CD4-positive, CD25-positive, alpha-beta regulatory T cell (primary cell): Measurements from ENCODE around the gene AGPS. TPM values are rescaled to one million over a fixed set of nuclear protein-coding genes. Genes with fewer than 3 reads are reported as not detected.

Experiments
- ATAC-seq, 2 donors: fragments of 150-1000 bp; cut with Tn5 transposase; one replicate each; pipeline ENCODE4 v1.10.0; 2021; ENCODE audit warnings: low read depth in 2 of 2, moderate number of reproducible peaks in 2 of 2, moderate library complexity in 1 of 2
- DNase-seq, 3 donors: peaks; one replicate each; pipeline versions ENCODE4 v3.0.0 to v3.0.0-alpha.2; 2012 to 2022; ENCODE audit warnings: mixed read lengths in 1 of 3
- H3K27ac ChIP-seq: one replicate; pipeline ENCODE4 v1.7.0; 2013; ENCODE audit warnings: mild to moderate bottlenecking, low read length; ENCODE audit not compliant: insufficient read depth, poor library complexity, severe bottlenecking
- H3K27me3 ChIP-seq: one replicate; pipeline ENCODE4 v1.7.0; 2013; ENCODE audit warnings: low read length; ENCODE audit not compliant: control insufficient read depth, insufficient read depth
- H3K36me3 ChIP-seq: one replicate; pipeline ENCODE4 v1.7.0; 2013; ENCODE audit warnings: mild to moderate bottlenecking, low read length, moderate library complexity; ENCODE audit not compliant: control insufficient read depth, insufficient read depth
- H3K4me1 ChIP-seq: 2 replicates; pipeline ENCODE4 v1.7.0; 2013; ENCODE audit warnings: mild to moderate bottlenecking, low read length; ENCODE audit not compliant: insufficient read depth, control insufficient read depth, poor library complexity, severe bottlenecking
- H3K4me3 ChIP-seq: one replicate; pipeline ENCODE4 v1.7.0; 2013; ENCODE audit warnings: low read depth, mild to moderate bottlenecking, low read length, moderate library complexity
- H3K9me3 ChIP-seq, 2 experiments: 1 replicate in 1 of 2; 2 replicates in 1 of 2; pipeline ENCODE4 v1.7.0; 2013; ENCODE audit warnings: low read length in 2 of 2, mild to moderate bottlenecking in 1 of 2, moderate library complexity in 1 of 2; ENCODE audit not compliant: control insufficient read depth in 2 of 2
- H3K27ac Mint-ChIP-seq, 3 donors: one replicate each; pipeline ENCODE4 v1.8.0; 2020 to 2022; ENCODE audit warnings: mild to moderate bottlenecking in 3 of 3, mixed read lengths in 3 of 3, moderate library complexity in 2 of 3
- H3K27me3 Mint-ChIP-seq: one replicate; pipeline ENCODE4 v1.8.0; 2022; ENCODE audit warnings: mild to moderate bottlenecking, mixed read lengths
- H3K36me3 Mint-ChIP-seq: one replicate; pipeline ENCODE4 v1.8.0; 2020; ENCODE audit warnings: mixed read lengths
- H3K4me1 Mint-ChIP-seq, 4 donors: one replicate each; pipeline ENCODE4 v1.8.0; 2020 to 2022; ENCODE audit warnings: mixed read lengths in 4 of 4, mild to moderate bottlenecking in 1 of 4
- H3K4me3 Mint-ChIP-seq, 4 donors: one replicate each; pipeline ENCODE4 v1.8.0; 2020 to 2022; ENCODE audit warnings: mild to moderate bottlenecking in 4 of 4, mixed read lengths in 4 of 4, moderate library complexity in 3 of 4
- H3K9me3 Mint-ChIP-seq, 7 donors: one replicate each; pipeline ENCODE4 v1.8.0; 2020 to 2022; ENCODE audit warnings: mixed read lengths in 7 of 7, mild to moderate bottlenecking in 3 of 7, moderate library complexity in 2 of 7
- polyA plus RNA-seq, 4 donors: library from polyadenylated mRNA; unstranded; fragments of 300-500 nt; fragmentation: Illumina TruSeq; gene quantifications; one replicate each; pipeline ENCODE4 v1.2.3, GENCODE V29; 2021
- total RNA-seq: library from RNA; stranded (reverse); gene quantifications from one replicate; pipeline ENCODE4 v1.2.3, GENCODE V29; 2022

The AGPS gene
- total and polyA plus RNA-seq, 5 donors from 2014 or later, result 15.6 to 29.4 (median 22.6) TPM

DNA sequence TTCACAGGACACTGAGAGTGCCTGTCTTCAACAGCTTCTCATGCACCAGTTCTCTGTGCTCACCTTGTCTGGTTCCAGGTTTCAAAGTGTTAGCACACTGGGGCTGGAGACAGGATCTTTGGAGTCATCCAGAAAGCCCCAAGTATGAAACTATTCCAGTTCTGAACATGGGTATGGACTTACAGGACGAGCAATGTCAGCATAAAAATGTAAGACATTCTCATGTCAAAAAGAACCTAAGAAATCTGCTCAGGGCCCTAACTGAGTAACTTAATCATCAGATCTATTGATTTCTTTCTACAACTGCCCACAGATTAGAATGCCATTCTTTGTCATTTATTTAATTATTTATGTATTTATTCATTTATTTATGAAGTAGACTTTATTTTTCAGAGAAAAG is 184.5 kb downstream of the AGPS start:
- H3K4me1 ChIP-seq, result no peaks in the 10 kb centered on the region
- H3K4me3 ChIP-seq, result no peak overlapping the region
- H3K27ac ChIP-seq, result no peak overlapping the region
- Mint-ChIP-seq H3K27me3 (no peaks in the 10 kb centered on the region), H3K27ac (no peak overlapping the region), H3K9me3 (peaks cover 0 to 3% (median 0%) of the 10 kb centered on the region in 7 donors), H3K4me1 (no peaks in the 10 kb centered on the region), H3K36me3 (no peaks in the 10 kb centered on the region), H3K4me3 (no peak overlapping the region)
- no peaks in the 10 kb centered on the region for H3K36me3 ChIP-seq
- DNase-seq, result no peak
- ATAC-seq, result no peak
- peaks cover 0 to 2% of the 10 kb centered on the region in 2 experiments for H3K9me3 ChIP-seq
- no peaks in the 10 kb centered on the region for H3K27me3 ChIP-seq

DNA sequence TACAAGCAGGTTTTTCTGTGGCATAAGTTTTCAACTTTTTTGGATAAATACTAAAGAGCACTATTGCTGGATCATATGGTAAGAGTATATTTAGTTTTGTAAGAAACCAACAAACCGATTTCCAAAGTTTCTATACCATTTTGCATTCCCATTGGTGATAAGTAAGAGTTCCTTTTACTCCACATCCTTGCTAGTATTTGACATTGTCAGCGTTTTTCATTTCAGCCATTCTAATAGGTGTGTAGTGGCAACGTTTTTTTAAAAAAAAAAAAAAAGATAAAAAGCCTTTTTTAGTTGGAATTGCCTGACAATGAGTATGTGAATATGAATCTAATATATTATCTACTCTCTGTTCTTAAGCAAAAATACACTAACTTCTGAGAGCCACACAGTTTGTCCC is 185.9 kb downstream of the AGPS start:
- no peaks in the 10 kb centered on the region for H3K36me3 Mint-ChIP-seq
- no peak overlapping the region for H3K4me3 ChIP-seq
- H3K9me3 ChIP-seq, result peaks cover 0 to 2% of the 10 kb centered on the region in 2 experiments
- H3K4me1 ChIP-seq, result no peaks in the 10 kb centered on the region
- H3K36me3 ChIP-seq, result no peaks in the 10 kb centered on the region
- no peak overlapping the region for H3K27ac ChIP-seq
- H3K27ac Mint-ChIP-seq, result no peak overlapping the region
- H3K4me3 Mint-ChIP-seq, result no peak overlapping the region
- no peak for DNase-seq
- H3K27me3 Mint-ChIP-seq, result no peaks in the 10 kb centered on the region
- no peaks in the 10 kb centered on the region for H3K4me1 Mint-ChIP-seq
- H3K27me3 ChIP-seq, result no peaks in the 10 kb centered on the region
- no peak for ATAC-seq
- H3K9me3 Mint-ChIP-seq, result peaks cover 0 to 3% (median 0%) of the 10 kb centered on the region in 7 donors

DNA sequence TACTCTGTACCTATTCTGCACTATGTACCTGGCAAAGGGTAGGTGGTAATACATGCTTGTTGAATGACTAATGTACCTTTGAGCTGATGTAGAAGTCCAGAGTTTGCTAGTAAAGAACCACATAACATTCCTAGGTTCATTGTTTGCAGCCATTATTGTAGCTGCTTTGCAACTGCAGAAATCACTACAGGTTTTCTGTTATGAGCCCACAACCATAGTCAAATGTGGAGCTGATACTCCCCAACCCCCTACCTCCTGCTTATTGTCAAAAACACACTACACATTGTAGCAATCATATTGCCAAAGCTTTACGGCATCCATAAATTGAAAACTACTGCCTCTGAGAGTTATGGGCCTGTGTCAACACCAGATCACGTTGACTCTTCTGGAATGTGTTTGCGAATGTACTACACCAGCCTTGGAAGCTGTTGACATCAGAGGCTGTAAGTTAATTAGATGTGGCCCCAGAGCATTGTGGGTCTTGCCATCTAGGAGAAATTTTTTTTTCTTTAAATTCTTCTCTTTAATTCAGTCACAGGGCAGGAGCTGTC is 187.0 kb downstream of the AGPS start:
- DNase-seq (no peak), ATAC-seq (no peak)

DNA sequence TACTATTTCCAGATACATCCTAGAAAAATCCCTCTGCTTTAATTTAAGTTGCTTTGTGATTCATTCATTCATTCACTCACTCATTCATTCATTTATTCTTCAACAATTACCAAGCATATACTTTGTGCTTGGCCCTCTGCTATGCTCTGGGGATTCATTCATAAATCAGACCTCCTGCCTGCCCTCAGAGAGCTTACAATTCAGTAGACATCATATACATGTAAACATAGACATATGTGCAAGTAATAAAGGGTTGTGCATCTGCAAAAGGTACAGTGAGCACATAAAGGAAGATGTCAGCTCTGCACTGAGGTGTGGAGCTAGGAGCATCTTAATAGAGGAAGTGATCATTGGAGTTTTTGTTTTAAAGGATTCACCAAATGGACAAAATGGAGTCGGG is 189.4 kb downstream of the AGPS start:
- ATAC-seq, result no peak
- Mint-ChIP-seq H3K27ac (no peak overlapping the region), H3K36me3 (no peaks in the 10 kb centered on the region), H3K27me3 (no peaks in the 10 kb centered on the region), H3K9me3 (peaks cover 0 to 4% (median 0%) of the 10 kb centered on the region in 7 donors), H3K4me3 (no peak overlapping the region), H3K4me1 (peaks cover 0 to 2% (median 0%) of the 10 kb centered on the region in 4 donors)
- no peak for DNase-seq
- H3K27ac ChIP-seq, result no peak overlapping the region
- no peak overlapping the region for H3K4me3 ChIP-seq
- no peaks in the 10 kb centered on the region for H3K27me3 ChIP-seq
- no peaks in the 10 kb centered on the region for H3K36me3 ChIP-seq
- no peaks in the 10 kb centered on the region for H3K4me1 ChIP-seq
- H3K9me3 ChIP-seq, result peaks cover 0 to 2% of the 10 kb centered on the region in 2 experiments

More for the DNA sequence above, 187.0 kb downstream of the AGPS start:
- Mint-ChIP-seq H3K27ac (no peak overlapping the region), H3K4me1 (no peaks in the 10 kb centered on the region), H3K4me3 (no peak overlapping the region), H3K36me3 (no peaks in the 10 kb centered on the region), H3K27me3 (no peaks in the 10 kb centered on the region), H3K9me3 (peaks cover 0 to 4% (median 0%) of the 10 kb centered on the region in 7 donors)
- Histone ChIP-seq H3K27ac (no peak overlapping the region), H3K4me3 (no peak overlapping the region), H3K4me1 (no peaks in the 10 kb centered on the region), H3K36me3 (no peaks in the 10 kb centered on the region), H3K27me3 (no peaks in the 10 kb centered on the region), H3K9me3 (peaks cover 0 to 2% of the 10 kb centered on the region in 2 experiments)

DNA sequence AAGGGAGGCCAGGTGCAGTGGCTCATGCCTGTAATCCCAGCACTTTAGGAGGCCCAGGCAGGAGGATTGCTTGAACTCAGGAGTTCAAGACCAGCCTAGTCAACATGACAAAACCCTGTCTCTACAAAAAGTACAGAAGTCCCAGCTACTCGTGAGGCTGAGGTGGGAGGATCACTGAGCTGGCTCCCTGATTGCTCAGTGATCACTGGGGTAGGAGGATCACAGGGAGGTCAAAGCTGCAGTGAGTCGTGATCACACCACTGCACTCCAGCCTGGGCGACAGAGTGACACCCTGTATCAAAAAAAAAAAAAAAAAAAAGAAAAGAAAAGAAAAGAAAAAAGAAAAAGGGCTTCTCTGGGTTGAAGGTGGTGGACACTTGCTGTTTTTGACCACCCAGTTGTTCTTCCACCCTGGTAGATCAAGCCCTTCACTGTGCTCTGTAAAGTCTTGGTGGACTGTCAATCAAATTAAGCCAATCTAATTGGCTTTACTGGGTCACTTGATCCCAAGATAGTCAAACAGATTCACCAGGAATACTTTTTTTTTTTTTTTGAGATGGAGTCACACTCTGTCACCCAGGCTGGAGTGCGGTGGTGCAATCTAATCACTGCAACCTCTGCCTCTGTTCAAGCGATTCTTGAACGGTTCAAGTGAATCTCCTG is 191.6 kb downstream of the AGPS start:
- no peak overlapping the region for H3K27ac Mint-ChIP-seq

DNA sequence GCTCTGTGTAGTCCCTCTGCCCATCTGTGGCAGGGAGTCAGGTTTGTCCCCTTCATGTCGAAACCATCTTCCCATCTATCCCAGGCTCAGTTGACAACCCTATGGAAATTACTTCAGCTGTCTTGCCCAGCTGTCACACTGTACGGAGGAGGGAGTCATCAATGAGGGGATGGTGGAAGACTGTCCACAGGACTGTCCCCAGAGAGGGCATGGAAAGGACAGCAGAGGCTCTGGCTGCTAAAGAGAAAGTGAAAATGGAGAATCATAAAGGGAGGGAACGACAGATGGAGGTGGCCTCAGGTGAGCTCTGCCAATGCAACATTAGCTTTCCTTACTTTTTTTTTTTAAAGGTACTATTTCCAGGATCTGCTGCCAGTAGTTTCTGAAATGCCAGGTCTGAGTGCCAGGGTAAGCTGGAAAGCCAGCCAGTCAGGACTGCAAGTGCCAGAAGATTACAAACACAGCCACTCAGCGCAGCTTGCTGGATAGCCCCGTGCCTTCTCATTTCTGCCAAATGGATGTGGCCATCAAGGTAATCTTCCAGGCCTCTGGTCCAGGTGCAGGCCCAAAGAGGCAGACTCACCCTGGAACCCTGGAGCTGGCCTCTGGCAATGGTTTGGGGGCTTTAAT is 192.8 kb downstream of the AGPS start:
- ATAC-seq (no peak), DNase-seq (no peak)
- no peak overlapping the region for H3K4me3 ChIP-seq
- no peak overlapping the region for H3K27ac ChIP-seq
- H3K4me3 Mint-ChIP-seq, result no peak overlapping the region
- H3K4me1 Mint-ChIP-seq, result peaks cover 0 to 2% (median 0%) of the 10 kb centered on the region in 4 donors
- peaks cover 9% of the 10 kb centered on the region for H3K27me3 Mint-ChIP-seq
- H3K4me1 ChIP-seq, result no peaks in the 10 kb centered on the region
- no peaks in the 10 kb centered on the region for H3K36me3 ChIP-seq
- no peaks in the 10 kb centered on the region for H3K27me3 ChIP-seq
- peaks cover 0 to 2% of the 10 kb centered on the region in 2 experiments for H3K9me3 ChIP-seq
- no peaks in the 10 kb centered on the region for H3K36me3 Mint-ChIP-seq
- peaks cover 0 to 4% (median 0%) of the 10 kb centered on the region in 7 donors for H3K9me3 Mint-ChIP-seq
- H3K27ac Mint-ChIP-seq, result no peak overlapping the region

More for the DNA sequence above, 191.6 kb downstream of the AGPS start:
- Mint-ChIP-seq H3K36me3 (no peaks in the 10 kb centered on the region), H3K4me1 (peaks cover 0 to 2% (median 0%) of the 10 kb centered on the region in 4 donors), H3K9me3 (peaks cover 0 to 4% (median 0%) of the 10 kb centered on the region in 7 donors), H3K27me3 (peaks cover 1% of the 10 kb centered on the region), H3K4me3 (no peak overlapping the region)
- Histone ChIP-seq H3K9me3 (peaks cover 0 to 2% of the 10 kb centered on the region in 2 experiments), H3K36me3 (no peaks in the 10 kb centered on the region), H3K4me3 (no peak overlapping the region), H3K4me1 (no peaks in the 10 kb centered on the region), H3K27ac (no peak overlapping the region), H3K27me3 (no peaks in the 10 kb centered on the region)
- DNase-seq, result no peak
- ATAC-seq, result no peak

DNA sequence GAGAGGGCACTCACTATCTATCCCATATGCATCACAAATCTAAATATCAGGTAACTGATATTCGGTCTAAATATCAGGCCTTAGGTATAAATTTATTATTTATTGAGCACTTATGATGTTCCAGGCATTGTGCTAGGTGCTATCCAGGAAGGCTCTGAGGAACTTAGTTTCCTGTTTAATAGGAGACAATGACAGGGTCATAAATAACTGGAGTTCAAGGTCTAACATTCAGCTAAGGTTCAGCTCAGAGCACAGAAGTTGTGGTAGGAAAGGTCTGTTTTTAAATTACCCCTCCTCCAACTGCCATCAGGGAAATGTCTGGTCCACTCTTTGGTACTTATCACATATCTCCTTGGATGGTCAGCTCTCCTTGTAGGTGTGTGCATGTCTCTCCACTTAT is 193.6 kb downstream of the AGPS start:
- Mint-ChIP-seq H3K4me1 (peaks cover 0 to 2% (median 0%) of the 10 kb centered on the region in 4 donors), H3K36me3 (no peaks in the 10 kb centered on the region), H3K27ac (no peak overlapping the region), H3K4me3 (no peak overlapping the region), H3K27me3 (peaks cover 10% of the 10 kb centered on the region), H3K9me3 (peaks cover 0 to 4% (median 0%) of the 10 kb centered on the region in 7 donors)
- ATAC-seq (no peak), DNase-seq (no peak)
- Histone ChIP-seq H3K9me3 (peaks cover 0 to 2% of the 10 kb centered on the region in 2 experiments), H3K36me3 (no peaks in the 10 kb centered on the region), H3K27me3 (peaks cover 1% of the 10 kb centered on the region), H3K4me3 (no peak overlapping the region), H3K27ac (no peak overlapping the region), H3K4me1 (no peaks in the 10 kb centered on the region)
